Mesenchymal stem cell (in vitro differentiated cells and primary cell): ENCODE data around the gene MANSC1.
A peak's percentile ranks its signal among the peaks of the same experiment; 100 is the strongest.

Experiments
- DNase-seq: peaks from one replicate; pipeline ENCODE4 v3.0.0-alpha.2; 2013
- H2AFZ ChIP-seq: one replicate; pipeline ENCODE4 v1.6.1; 2013; ENCODE audit warnings: low read depth, mild to moderate bottlenecking, control low read depth, inconsistent platforms, low read length, moderate library complexity
- H2AK5ac ChIP-seq: 2 replicates; pipeline ENCODE4 v1.6.1; 2013; ENCODE audit warnings: low read length, moderate library complexity, mild to moderate bottlenecking, inconsistent platforms; ENCODE audit not compliant: severe bottlenecking
- H2BK120ac ChIP-seq: one replicate; pipeline ENCODE4 v1.6.1; 2013; ENCODE audit warnings: low read depth, mild to moderate bottlenecking, inconsistent platforms, low read length, moderate library complexity
- H2BK12ac ChIP-seq, 2 experiments: one replicate each; pipeline ENCODE4 v1.6.1; 2013; ENCODE audit warnings: inconsistent platforms in 2 of 2, low read length in 2 of 2, mild to moderate bottlenecking in 2 of 2, moderate library complexity in 2 of 2, control low read depth in 1 of 2
- H2BK15ac ChIP-seq: one replicate; pipeline ENCODE4 v1.6.1; 2013; ENCODE audit warnings: mild to moderate bottlenecking, low read depth, inconsistent platforms; ENCODE audit not compliant: poor library complexity, severe bottlenecking
- H2BK5ac ChIP-seq: 2 replicates; pipeline ENCODE4 v1.6.1; 2013; ENCODE audit warnings: low read depth, mild to moderate bottlenecking, low read length, control low read depth, inconsistent platforms; ENCODE audit not compliant: poor library complexity, severe bottlenecking
- H3K14ac ChIP-seq, 2 experiments: one replicate each; pipeline ENCODE4 v1.6.1; 2013; ENCODE audit warnings: inconsistent platforms in 2 of 2, low read length in 2 of 2, control low read depth in 1 of 2, mild to moderate bottlenecking in 1 of 2, moderate library complexity in 1 of 2
- H3K18ac ChIP-seq, 2 experiments: one replicate each; pipeline ENCODE4 v1.6.1; 2013; ENCODE audit warnings: inconsistent platforms in 2 of 2, low read length in 2 of 2, control low read depth in 1 of 2, low read depth in 1 of 2, mild to moderate bottlenecking in 1 of 2
- H3K23ac ChIP-seq, 2 experiments: one replicate each; pipeline ENCODE4 v1.6.1; 2013; ENCODE audit warnings: inconsistent platforms in 2 of 2, low read length in 2 of 2, mild to moderate bottlenecking in 2 of 2, moderate library complexity in 2 of 2, control low read depth in 1 of 2
- H3K27ac ChIP-seq: 2 replicates; pipeline ENCODE4 v1.5.1; 2013; ENCODE audit warnings: mild to moderate bottlenecking, moderate library complexity, low read length, control low read depth, inconsistent platforms; ENCODE audit not compliant: poor library complexity, severe bottlenecking
- H3K27me3 ChIP-seq, 2 experiments: 2 replicates each; pipeline versions ENCODE4 v1.6.1 to v1.7.0; 2013; ENCODE audit warnings: low read length in 2 of 2, mild to moderate bottlenecking in 2 of 2, moderate library complexity in 2 of 2, control low read depth in 1 of 2, inconsistent platforms in 1 of 2; ENCODE audit not compliant: control insufficient read depth in 1 of 2, insufficient read depth in 1 of 2
- H3K36me3 ChIP-seq, 2 experiments: 2 replicates each; pipeline versions ENCODE4 v1.6.1 to v1.7.0; 2013; ENCODE audit warnings: low read length in 2 of 2, control low read depth in 1 of 2, inconsistent platforms in 1 of 2, low read depth in 1 of 2, mild to moderate bottlenecking in 1 of 2; ENCODE audit not compliant: insufficient read depth in 2 of 2, control insufficient read depth in 1 of 2
- H3K4ac ChIP-seq, 2 experiments: one replicate each; pipeline ENCODE4 v1.6.1; 2013; ENCODE audit warnings: inconsistent platforms in 2 of 2, low read length in 2 of 2, mild to moderate bottlenecking in 2 of 2, moderate library complexity in 2 of 2, control low read depth in 1 of 2, low read depth in 1 of 2
- H3K4me1 ChIP-seq: 2 replicates; pipeline ENCODE4 v1.6.1; 2013; ENCODE audit warnings: low read depth, low read length, control low read depth; ENCODE audit not compliant: control insufficient read depth, insufficient read depth
- H3K4me2 ChIP-seq: 2 replicates; pipeline ENCODE4 v1.6.1; 2013; ENCODE audit warnings: low read length, mild to moderate bottlenecking, inconsistent platforms; ENCODE audit not compliant: poor library complexity, severe bottlenecking
- H3K4me3 ChIP-seq, 2 experiments: 2 replicates each; pipeline versions ENCODE4 v1.5.1 to v1.7.0; 2013; ENCODE audit warnings: low read length in 2 of 2, mild to moderate bottlenecking in 2 of 2, control low read depth in 1 of 2, low read depth in 1 of 2; ENCODE audit not compliant: insufficient read depth in 1 of 2
- H3K79me1 ChIP-seq: replicated peaks from 2 replicates; pipeline ENCODE4 v1.6.1; 2013; ENCODE audit warnings: mild to moderate bottlenecking, control low read depth, low read length, inconsistent platforms; ENCODE audit not compliant: poor library complexity, severe bottlenecking
- H3K9ac ChIP-seq: 2 replicates; pipeline ENCODE4 v1.7.0; 2013; ENCODE audit warnings: mild to moderate bottlenecking, low read length, moderate library complexity
- H3K9me3 ChIP-seq: 2 replicates; pipeline ENCODE4 v1.7.0; 2013; ENCODE audit warnings: mild to moderate bottlenecking, low read length; ENCODE audit not compliant: control insufficient read depth
- H4K8ac ChIP-seq: one replicate; pipeline ENCODE4 v1.6.1; 2013; ENCODE audit warnings: inconsistent platforms, mild to moderate bottlenecking, low read length, moderate library complexity
- H4K91ac ChIP-seq: one replicate; pipeline ENCODE4 v1.6.1; 2013; ENCODE audit warnings: mild to moderate bottlenecking, low read length, inconsistent platforms
- WGBS: methylation state at CpG from one replicate; pipeline ENCODE4 v1.1.7; 2013; ENCODE audit warnings: mixed read lengths; 5-methylcytosine and 5-hydroxymethylcytosine counted together

The MANSC1 gene

GRCh38 chr12:12294215-12295005 is 55.6 kb downstream of the MANSC1 start:
- DNase-seq: no peak
- no peak overlapping the region for H2BK120ac ChIP-seq

GRCh38 chr12:12290206-12290605 is 59.8 kb downstream of the MANSC1 start:
- H4K91ac ChIP-seq: no peak overlapping the region
- no peaks in the 10 kb centered on the region for H3K36me3 ChIP-seq
- H3K18ac ChIP-seq: no peak overlapping the region
- no peak overlapping the region for H2BK12ac ChIP-seq
- no peak for DNase-seq
- no peak overlapping the region for H3K4me3 ChIP-seq
- peaks cover 5% of the 10 kb centered on the region for H3K4me1 ChIP-seq
- no peak overlapping the region for H3K27ac ChIP-seq
- no peaks in the 10 kb centered on the region for H3K9me3 ChIP-seq
- H2AK5ac ChIP-seq: no peak overlapping the region
- 50% methylated on average over 1 of the region's 1 CpG for WGBS
- H3K79me1 ChIP-seq: no peaks in the 10 kb centered on the region
- no peak overlapping the region for H2AFZ ChIP-seq
- H2BK5ac ChIP-seq: no peak overlapping the region
- no peak overlapping the region for H2BK120ac ChIP-seq
- H4K8ac ChIP-seq: no peak overlapping the region
- H2BK15ac ChIP-seq: no peak overlapping the region
- no peak overlapping the region for H3K4me2 ChIP-seq
- no peak overlapping the region for H3K4ac ChIP-seq
- no peak overlapping the region for H3K23ac ChIP-seq
- peaks cover 0 to 10% of the 10 kb centered on the region in 2 experiments for H3K27me3 ChIP-seq
- H3K9ac ChIP-seq: no peak overlapping the region
- no peak overlapping the region for H3K14ac ChIP-seq

More at GRCh38 chr12:12294215-12295005, 55.6 kb downstream of the MANSC1 start:
- peak overlapping the region; percentile 42 for H4K8ac ChIP-seq
- no peaks in the 10 kb centered on the region for H3K9me3 ChIP-seq
- H2BK12ac ChIP-seq: no peak overlapping the region
- no peak overlapping the region for H3K4ac ChIP-seq
- H3K4me1 ChIP-seq: peaks cover 5% of the 10 kb centered on the region
- H3K9ac ChIP-seq: no peak overlapping the region
- no peak overlapping the region for H4K91ac ChIP-seq
- peaks cover 0 to 5% of the 10 kb centered on the region in 2 experiments for H3K27me3 ChIP-seq
- H3K23ac ChIP-seq: no peak overlapping the region
- peak overlapping the region; percentile 46 for H2AFZ ChIP-seq
- no peak overlapping the region for H3K14ac ChIP-seq
- H3K4me3 ChIP-seq: no peak overlapping the region
- H3K79me1 ChIP-seq: no peaks in the 10 kb centered on the region
- H2BK5ac ChIP-seq: no peak overlapping the region
- WGBS: 97% methylated on average over 3 of the region's 5 CpGs
- H3K36me3 ChIP-seq: no peaks in the 10 kb centered on the region
- peak overlapping the region; percentile 5 for H3K27ac ChIP-seq
- H2AK5ac ChIP-seq: no peak overlapping the region
- H2BK15ac ChIP-seq: no peak overlapping the region
- H3K18ac ChIP-seq: peak overlapping the region in 1 of 2 experiments; percentile 11
- H3K4me2 ChIP-seq: no peak overlapping the region

DNA sequence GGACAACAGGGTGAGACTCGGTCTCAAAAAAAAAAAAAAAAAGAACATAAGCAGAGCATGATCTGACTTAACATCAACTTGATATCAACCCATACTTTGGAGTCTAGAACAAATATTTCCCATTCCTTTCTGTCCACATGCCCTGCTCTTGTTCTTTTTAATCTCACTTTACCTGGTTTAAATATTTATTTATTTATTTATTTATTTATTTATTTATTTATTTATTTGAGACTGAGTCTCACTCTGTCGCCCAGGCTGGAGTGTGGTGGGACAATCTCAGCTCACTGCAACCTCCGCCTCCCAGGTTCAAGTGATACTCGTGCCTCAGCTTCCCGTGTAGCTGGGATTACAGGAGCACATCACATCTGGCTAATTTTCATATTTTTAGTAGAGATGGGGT is 63.6 kb downstream of the MANSC1 start:
- H3K4ac ChIP-seq: no peak overlapping the region
- H3K9me3 ChIP-seq: no peaks in the 10 kb centered on the region
- no peak overlapping the region for H2BK15ac ChIP-seq
- no peak overlapping the region for H2BK120ac ChIP-seq
- H2BK12ac ChIP-seq: no peak overlapping the region
- no peak overlapping the region for H4K91ac ChIP-seq
- H3K79me1 ChIP-seq: no peaks in the 10 kb centered on the region
- no peak overlapping the region for H3K4me2 ChIP-seq
- H3K23ac ChIP-seq: no peak overlapping the region
- H3K27me3 ChIP-seq: peaks cover 0 to 10% of the 10 kb centered on the region in 2 experiments
- no peak overlapping the region for H3K4me3 ChIP-seq
- no peak overlapping the region for H3K18ac ChIP-seq
- H3K36me3 ChIP-seq: no peaks in the 10 kb centered on the region
- H3K14ac ChIP-seq: no peak overlapping the region
- WGBS: 96% methylated on average over 4 of the region's 5 CpGs
- no peak overlapping the region for H3K27ac ChIP-seq
- no peak for DNase-seq
- no peak overlapping the region for H3K9ac ChIP-seq
- no peak overlapping the region for H2BK5ac ChIP-seq
- peaks cover 2% of the 10 kb centered on the region for H3K4me1 ChIP-seq
- no peak overlapping the region for H2AFZ ChIP-seq
- no peak overlapping the region for H4K8ac ChIP-seq
- H2AK5ac ChIP-seq: no peak overlapping the region

DNA sequence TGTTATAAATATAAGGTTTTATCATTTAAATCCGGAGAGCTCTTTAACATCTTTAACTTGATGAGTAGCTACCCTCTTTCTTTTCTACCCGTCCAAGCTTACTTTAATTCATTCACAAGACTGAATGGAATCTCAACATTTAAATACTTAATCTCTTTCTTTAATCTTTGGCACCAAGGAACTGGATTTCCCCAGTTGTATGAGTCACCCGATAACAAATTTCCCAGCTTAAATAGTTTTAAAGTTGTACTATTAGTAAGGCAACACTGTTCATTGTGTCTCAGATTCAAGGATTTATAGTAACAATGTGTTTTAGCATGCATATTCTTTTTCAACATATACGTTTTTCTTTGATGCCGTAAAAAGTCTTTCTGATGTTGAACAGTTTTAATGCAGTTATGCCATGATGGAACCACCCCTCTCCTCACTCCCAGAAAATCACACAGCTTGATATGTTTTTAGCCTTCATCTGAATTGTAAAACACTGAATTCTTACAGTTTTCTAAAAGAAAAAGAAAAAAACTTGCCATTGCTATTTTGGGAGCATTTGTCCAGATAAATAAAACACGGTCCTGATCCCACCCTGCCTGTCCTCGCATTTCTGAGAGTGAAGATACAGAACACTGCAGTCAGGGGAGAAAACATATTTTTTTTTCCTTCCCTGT is 67.1 kb downstream of the MANSC1 start:
- Histone ChIP-seq H3K4me1 (peaks cover 2% of the 10 kb centered on the region), H3K9me3 (no peaks in the 10 kb centered on the region), H3K27me3 (peaks cover 0 to 4% of the 10 kb centered on the region in 2 experiments), H3K27ac (no peak overlapping the region), H3K9ac (peak overlapping the region; percentile 4), H2AFZ (no peak overlapping the region), H3K36me3 (no peaks in the 10 kb centered on the region), H2AK5ac (no peak overlapping the region), H3K4ac (no peak overlapping the region), H4K8ac (no peak overlapping the region), H3K18ac (no peak overlapping the region), H3K23ac (no peak overlapping the region), H2BK12ac (no peak overlapping the region), H2BK120ac (no peak overlapping the region), H2BK5ac (no peak overlapping the region), H2BK15ac (no peak overlapping the region), H3K4me2 (no peak overlapping the region), H3K14ac (no peak overlapping the region), H3K79me1 (no peaks in the 10 kb centered on the region), H3K4me3 (no peak overlapping the region), H4K91ac (no peak overlapping the region)
- peak; percentile 74 for DNase-seq
- 80% methylated on average over 6 of the region's 7 CpGs for WGBS
